Fibroblast of villous mesenchyme (primary cell): ENCODE measurements around the gene FAM174B. TPM values are rescaled to one million over a fixed set of nuclear protein-coding genes. Genes with fewer than 3 reads are reported as not detected.

Experiments
- DNase-seq: peaks from one replicate; pipeline ENCODE4 v3.0.0-alpha.2; 2010; ENCODE audit warnings: low read depth
- H3K4me3 ChIP-seq: 2 replicates; pipeline ENCODE4 v1.5.1; 2011; ENCODE audit warnings: low read depth, mild to moderate bottlenecking, low read length
- total RNA-seq: library from RNA; depleted of rRNA; stranded (reverse); fragments of >200 nt; gene quantifications from 2 replicates; pipeline ENCODE4 v1.2.3, GENCODE V29; 2012
- TF ChIP-seq, protein P1 (sequence below): IDR thresholded peaks from 2 replicates; pipeline ENCODE4 v1.5.1; 2012; ENCODE audit warnings: low read depth, mild to moderate bottlenecking, low read length; ENCODE audit not compliant: insufficient read depth

The FAM174B gene
- total RNA-seq, 1 donor, result 3.9 TPM

DNA sequence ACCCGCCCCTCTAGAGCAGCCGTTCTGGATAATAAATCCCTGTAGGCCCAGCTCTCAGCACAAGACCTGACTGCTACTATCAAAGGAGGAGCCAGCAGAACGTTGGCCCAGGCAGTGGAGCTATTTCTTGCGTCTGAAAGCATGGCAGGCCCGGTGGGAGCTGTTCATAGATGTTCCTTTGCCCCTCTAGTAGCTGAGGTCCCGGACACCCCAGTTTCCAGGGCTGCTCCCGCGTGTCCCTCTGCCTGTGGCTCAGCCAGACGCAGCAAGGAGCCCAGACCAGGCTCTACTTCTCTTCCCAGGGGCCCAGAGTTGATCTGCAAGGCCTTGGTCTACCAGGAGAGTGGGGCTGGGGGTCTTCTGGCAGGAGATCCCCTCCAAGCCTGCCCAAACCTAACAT is 76.1 kb downstream of the FAM174B start:
- no peak overlapping the region for H3K4me3 ChIP-seq
- no peak for DNase-seq
- TF ChIP-seq, protein P1, sequence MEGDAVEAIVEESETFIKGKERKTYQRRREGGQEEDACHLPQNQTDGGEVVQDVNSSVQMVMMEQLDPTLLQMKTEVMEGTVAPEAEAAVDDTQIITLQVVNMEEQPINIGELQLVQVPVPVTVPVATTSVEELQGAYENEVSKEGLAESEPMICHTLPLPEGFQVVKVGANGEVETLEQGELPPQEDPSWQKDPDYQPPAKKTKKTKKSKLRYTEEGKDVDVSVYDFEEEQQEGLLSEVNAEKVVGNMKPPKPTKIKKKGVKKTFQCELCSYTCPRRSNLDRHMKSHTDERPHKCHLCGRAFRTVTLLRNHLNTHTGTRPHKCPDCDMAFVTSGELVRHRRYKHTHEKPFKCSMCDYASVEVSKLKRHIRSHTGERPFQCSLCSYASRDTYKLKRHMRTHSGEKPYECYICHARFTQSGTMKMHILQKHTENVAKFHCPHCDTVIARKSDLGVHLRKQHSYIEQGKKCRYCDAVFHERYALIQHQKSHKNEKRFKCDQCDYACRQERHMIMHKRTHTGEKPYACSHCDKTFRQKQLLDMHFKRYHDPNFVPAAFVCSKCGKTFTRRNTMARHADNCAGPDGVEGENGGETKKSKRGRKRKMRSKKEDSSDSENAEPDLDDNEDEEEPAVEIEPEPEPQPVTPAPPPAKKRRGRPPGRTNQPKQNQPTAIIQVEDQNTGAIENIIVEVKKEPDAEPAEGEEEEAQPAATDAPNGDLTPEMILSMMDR, result no peak

DNA sequence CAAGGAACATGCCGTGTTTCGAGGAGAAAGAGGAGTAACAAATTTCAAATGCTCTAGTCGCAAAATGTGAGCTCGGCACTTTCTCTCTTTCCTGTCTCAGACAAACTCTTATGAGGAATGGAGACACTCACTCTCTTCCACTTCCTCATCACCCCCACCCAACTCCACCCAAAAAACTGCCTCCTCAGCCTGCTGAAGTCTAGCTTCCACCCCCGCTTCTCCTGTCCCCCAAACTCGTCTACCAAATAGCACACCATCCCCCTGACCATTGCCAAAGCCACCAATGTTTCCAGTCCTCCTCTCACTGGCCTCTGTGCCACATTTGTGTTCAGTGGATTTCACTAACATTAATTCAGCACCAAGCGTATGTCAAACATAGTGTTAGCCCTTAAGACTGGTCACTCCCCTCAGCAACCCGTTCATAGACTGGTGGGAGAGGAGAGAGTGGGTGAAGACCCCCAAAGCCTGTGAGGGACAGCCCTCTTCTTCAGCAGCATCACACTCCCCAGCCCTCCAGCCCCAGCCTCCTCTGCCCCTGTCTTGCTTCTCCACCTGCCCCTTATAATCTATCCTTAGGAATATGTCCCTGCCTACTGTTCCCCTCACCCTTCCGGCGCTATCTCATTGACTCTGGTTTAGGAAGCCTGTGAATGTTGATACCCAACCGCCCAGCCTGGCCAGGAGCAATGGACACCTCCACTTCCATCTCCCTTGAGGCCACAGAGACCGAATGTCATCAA is 77.3 kb downstream of the FAM174B start:
- TF ChIP-seq, protein P1, result no peak
- no peak for DNase-seq
- H3K4me3 ChIP-seq, result no peak overlapping the region

DNA sequence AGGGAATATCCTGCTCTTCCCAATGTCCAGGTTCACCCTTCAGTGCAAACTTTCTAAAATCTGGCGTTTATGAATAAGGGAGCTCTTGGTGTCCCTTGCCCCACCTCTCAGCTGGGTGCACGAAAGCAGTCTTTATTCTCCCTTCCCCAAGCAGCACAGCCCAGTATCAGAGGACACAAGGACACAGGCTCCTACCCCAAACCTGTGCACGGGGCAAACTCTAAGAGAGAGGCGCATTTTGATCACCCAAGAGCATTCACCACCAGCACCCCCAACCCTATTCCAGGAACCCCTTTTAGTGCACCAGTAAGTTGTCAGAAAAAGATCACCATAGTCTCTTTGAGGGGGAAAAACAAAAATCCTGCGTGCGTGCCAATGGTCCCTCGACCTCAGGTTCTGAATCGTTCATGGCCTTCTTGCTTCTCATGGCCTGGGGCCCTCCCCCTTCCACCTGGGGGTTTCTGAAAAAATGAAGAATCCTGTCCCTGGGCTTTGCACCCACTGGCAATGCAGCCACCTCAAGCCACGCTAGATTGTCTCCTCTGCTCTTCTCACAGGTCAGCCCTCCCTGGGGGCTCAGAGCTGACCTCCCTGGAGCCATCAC is 78.9 kb downstream of the FAM174B start:
- TF ChIP-seq, protein P1, result no peak
- DNase-seq, result no peak
- H3K4me3 ChIP-seq, result no peak overlapping the region

DNA sequence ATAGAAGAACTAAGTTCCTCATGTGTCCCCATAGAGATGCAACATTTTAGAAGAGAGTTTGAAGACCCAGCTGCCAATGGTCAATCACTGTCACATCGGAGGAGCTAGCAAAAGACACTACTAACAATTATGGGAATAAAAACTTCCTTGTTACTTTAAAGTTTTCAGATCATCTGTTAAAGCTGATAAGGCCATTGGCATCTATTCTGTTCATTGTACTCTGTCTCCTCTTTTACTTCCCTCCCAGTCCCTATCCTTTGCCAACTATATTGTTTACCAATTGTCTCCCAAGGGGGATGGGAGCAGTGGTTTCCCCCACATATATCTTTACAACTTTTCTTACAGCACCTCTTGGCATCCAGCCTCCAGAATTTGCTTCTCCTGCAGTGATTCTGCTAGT is 81.0 kb downstream of the FAM174B start:
- TF ChIP-seq, protein P1, result no peak
- no peak for DNase-seq
- H3K4me3 ChIP-seq, result no peak overlapping the region

DNA sequence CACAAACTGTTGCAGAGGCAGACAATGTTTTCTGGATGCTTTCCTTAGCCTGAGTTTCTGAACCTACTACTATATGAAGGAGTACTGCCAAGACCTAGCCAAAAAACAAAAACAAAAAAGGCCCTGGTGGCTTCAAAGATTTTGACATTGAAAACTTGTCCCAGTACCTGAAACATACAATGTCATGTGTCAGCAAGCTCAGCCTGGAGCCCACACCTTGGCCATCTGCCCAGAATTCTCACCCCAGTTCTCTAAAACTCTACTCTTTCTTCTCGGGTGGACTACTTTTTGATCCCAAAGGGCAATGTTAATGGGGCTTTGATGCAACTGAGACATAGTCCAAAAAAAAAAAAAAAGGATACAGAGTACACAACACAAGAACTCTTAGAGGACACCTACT is 81.4 kb downstream of the FAM174B start:
- DNase-seq, result no peak
- no peak overlapping the region for H3K4me3 ChIP-seq
- TF ChIP-seq, protein P1, result no peak

DNA sequence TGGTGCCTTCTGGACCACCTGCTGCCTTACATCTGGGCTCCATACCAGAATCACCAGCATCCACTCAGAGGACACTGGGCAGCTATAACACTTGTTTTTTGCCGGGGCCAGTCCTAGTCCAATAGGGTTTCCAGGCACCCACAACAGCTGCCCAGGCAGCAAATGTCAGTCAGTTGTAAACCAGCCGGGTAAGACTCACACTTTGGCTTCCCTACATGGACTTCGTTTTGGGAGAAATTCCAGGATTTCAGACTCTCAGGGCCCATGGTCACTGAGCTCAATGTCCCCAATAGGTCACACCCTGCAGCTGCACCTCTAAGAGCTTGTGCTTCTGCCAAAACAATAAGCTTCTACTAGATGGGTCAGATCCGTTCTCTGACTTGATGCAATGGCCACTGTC is 83.8 kb downstream of the FAM174B start:
- no peak for DNase-seq
- no peak overlapping the region for H3K4me3 ChIP-seq
- TF ChIP-seq, protein P1, result no peak
